Stimulated activated naive CD8-positive, alpha-beta T cell treated with anti-CD3 and anti-CD28 coated beads, Interleukin-15, Interleukin-2, amounts not matched to agents 100 U/mL and 50 U/mL, for 24 hours (primary cell): ENCODE results near the gene SORCS2.
"Not testable (repeated sequence)": the region's sequence is repeated elsewhere in the genome, so short reads cannot be mapped to it uniquely, and the experiment has no call there.

ENCODE experiments used
- ATAC-seq: fragments of 150-1000 bp; cut with Tn5 transposase; one replicate; pipeline ENCODE4 v1.10.0; 2021
- DNase-seq: peaks from one replicate; pipeline ENCODE4 v3.0.0; 2021

SORCS2 gene

DNA sequence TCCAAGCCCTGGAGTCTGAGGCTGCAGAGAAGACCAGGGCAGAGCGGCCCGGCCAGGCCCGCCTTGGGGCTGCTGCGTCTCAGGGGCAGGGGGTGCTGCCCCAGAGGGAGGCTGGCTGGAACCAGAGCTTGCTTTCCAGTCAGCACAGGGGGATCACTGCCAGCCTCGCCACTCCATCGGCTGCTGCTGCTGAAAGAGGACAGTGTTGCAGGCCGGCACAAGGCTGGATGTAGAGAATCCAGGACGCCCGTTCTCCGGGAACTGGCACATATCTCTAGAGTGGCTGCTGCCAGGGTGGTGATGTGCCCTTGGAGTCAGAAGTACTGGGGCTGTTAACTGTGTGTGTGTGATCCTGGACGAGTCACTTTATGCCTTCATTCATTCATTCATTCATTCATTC is 31.9 kb upstream of the SORCS2 start:
- DNase-seq (no peak), ATAC-seq (no peak)

DNA sequence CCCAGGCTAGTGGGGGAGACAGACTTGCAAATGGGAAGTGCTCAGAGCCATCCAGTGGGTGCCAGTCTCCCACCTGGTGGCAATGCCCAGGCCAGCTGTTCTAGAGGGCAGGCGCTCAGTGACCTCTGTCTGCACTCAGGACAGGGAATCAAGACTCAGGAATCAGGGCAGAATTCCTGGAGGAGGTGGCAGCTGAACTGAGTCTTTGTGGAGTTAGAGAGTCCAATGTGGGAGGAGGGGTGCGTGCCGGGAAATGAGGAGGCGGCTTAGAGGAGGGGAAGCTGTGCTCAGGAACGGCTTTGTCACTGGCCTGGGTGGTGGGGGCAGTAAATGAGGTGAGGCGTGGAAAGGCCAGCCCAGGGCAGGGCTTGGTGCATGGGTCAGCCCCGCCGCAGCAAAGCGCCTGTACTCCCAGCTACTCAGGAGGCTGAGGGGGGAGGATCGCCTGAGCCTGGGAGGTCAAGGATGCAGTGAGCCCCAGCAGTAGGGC is 31.3 kb upstream of the SORCS2 start:
- ATAC-seq: no peak
- no peak for DNase-seq

DNA sequence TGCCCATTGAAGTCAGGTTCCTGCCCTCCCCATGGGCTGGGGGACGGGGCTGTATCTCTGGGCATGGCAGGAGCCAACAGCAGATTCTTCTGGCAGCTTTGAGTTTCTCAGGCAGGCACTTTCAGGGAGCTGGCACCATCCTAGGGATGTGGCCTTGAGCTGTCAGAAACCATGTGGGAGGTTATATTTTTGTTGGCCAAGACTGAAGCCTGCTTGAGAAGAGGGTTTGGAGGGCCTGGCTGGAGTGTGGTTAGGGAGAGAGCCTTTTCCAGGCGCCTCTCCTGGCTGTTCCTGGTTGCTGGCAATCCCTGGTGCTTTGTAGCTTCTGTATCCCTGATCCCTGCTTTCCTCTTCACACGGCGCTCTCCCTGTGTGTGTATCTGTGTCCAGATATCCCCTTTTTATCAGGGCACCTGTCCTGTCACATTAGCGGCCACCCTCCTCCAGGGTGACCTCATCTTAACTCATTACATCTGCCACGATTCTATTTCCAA is 30.6 kb upstream of the SORCS2 start:
- ATAC-seq (no peak), DNase-seq (no peak)

DNA sequence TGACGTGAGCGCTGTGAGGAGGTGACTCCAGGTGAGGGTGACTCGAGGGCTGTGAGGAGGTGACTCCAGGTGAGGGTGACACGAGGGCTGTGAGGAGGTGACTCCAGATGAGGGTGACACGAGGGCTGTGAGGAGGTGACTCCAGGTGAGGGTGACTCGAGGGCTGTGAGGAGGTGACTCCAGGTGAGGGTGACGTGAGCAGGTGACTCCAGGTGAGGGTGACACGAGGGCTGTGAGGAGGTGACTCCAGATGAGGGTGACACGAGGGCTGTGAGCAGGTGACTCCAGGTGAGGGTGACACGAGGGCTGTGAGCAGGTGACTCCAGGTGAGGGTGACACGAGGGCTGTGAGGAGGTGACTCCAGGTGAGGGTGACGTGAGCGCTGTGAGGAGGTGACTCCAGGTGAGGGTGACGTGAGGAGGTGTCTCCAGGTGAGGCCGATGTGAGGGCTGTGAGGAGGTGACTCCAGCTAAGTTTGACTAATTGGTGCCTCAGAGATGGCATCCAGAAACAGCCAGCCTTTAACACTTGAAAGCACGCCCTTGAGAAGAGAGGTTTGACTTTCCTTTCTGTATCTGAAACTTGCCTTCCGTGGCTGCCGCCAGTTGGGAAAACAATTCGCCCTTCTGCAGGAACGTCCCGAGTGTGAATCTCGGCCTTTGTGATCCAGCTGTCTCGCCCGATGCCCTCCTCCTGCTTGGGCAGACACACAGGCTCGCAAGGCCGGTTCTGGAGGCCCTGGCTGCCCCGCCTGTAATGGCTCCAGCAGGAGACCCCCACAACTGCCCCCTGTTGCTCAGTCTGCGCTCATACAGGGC is 27.1 kb upstream of the SORCS2 start:
- not testable (repeated sequence) for ATAC-seq, DNase-seq

DNA sequence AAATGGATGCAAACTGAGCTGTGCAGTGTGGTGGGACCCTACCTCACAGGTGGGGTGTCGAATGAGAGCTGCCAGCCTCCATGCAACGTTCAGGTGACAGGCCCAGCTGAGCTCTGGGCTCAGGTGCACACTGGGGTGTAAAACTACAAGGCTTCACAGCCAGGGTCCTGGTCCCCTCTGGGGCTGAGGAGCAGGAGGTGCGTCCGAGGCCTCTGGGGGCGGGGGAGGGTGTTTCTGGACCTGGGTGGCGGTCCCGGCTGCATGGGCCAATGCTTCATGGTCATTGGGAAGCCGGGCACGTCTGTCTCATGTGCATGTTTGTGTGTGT is 26.5 kb upstream of the SORCS2 start:
- no peak for ATAC-seq
- no peak for DNase-seq

DNA sequence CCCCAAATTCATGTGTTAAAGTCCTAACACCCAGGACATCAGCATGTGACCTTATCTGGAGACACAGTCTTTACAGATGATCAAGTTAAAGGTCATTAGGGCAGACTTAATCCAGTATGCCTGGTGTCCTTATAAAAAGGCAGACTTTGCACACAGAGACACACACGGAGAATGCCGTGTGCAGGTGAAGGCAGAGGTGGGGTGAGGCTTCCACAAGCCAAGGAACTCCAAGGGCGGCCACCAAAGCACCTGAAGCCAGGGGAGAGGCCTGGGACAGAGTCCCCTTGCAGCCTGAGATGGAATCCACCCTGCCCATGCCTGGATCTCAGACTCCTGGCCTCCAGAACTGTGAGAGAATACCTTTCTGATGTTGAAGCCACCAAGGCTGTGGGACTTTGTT is 26.1 kb upstream of the SORCS2 start:
- DNase-seq: no peak
- ATAC-seq: no peak

DNA sequence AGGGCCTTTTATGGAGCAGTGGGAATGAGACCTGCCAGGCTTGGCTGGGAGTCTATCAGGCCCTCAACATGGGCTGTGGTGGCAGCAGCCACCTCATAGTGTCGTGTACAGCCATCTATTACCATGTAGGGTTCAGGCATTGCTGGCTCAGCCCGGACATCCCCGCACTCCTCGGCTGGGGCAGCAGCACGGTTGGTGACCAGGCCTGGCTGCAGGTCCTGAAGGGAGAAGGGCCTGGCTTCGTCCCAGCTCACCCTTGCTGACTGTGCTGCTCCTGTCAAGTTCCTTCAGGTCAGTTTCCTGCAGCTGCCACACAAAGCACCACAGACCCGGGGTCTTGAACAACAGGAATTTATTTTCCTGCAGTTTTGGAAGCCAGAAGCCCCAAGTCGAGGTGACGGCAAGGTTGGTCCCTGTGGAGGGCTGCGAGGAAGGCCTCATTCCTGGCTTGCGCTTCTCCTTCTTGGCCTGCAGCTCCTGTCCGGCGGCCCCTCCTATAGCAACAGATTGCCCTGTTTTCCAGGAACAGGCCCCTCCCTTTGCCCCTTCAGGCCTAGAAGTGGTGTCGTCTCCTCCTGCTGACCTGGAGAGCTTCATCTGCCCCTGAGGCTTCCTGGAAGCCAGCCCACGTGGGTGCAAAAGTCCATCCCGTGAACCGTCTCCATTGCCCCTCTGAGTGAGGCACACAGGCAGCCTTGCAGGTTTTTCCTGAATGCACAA is 25.2 kb upstream of the SORCS2 start:
- ATAC-seq (no peak), DNase-seq (no peak)

DNA sequence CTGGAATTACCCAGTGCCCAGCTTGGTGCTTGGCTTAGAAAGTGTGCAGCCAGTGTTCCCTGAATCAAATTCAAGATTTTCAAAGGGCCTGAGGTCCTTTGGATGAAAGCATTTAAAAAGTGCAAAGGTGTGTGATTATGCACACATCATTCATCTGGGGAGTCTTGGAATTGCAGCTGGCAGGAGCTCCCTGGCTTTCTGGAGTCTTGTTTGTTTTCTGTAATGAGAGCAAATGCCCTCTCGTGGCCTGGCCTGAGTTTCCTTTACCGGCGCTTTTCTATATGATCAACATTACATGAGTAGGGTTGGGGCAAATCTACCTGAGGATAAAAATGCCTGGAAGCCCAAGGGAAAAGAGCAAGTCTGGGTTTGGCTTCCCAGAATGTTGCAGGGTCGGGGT is 24.6 kb upstream of the SORCS2 start:
- ATAC-seq: no peak
- DNase-seq: no peak

DNA sequence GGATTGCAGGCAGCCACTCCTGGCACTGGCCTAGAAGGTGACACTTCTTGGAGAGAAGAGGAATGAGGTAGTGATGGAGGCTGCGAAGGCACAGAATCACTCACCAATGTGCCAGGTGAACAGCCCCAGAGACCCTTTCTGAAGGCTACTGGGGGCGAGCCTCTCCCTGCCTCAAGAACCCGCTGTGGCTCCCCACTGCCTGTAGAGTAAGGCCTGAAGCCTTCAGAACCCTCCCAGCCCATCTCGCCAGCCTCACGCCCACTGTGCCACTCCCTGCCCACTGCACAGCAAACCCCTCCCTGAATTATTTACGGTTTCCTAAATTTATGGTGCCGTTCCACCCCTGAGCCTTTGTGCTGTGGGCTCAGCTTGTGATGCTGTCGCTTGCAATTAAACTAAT is 24.2 kb upstream of the SORCS2 start:
- DNase-seq (no peak), ATAC-seq (no peak)

DNA sequence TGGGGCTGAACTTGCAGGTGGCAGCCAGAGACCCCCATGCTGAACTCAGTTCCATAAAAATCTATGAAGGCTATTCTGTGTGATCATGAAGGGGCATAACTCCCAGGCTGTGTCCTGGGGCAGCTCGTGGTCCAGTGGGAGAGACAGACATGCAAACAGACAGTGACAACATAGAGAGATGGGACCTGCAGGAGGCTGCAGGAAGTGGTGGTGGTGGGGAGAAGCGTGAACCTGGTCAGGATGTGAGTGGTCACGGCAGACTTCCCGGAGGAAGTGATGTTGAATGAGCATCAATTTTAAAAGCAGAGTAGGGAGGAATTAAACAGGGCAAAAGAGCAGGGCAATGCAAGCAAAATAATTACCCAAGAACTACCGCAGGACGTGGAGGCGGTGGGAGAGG is 23.2 kb upstream of the SORCS2 start:
- ATAC-seq (no peak), DNase-seq (no peak)

DNA sequence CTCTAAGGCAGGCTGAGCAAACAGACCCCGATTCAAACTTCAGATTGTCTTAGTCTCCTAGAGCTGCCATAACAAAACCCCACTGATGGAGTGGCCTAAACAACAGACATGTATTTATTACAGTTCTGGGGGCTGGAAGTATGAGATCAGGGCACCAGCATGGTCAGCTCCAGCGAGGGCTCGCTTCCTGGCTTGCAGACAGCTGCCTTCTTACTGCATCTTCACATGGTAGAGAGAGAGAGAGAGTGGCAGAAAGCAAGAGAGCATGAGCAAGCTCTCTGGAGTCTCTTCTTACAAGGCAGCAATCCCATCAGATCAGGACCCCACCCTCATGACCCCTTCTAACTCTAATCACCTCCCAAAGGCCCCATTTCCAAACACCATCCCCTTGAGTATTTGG is 22.3 kb upstream of the SORCS2 start:
- DNase-seq (no peak), ATAC-seq (no peak)

DNA sequence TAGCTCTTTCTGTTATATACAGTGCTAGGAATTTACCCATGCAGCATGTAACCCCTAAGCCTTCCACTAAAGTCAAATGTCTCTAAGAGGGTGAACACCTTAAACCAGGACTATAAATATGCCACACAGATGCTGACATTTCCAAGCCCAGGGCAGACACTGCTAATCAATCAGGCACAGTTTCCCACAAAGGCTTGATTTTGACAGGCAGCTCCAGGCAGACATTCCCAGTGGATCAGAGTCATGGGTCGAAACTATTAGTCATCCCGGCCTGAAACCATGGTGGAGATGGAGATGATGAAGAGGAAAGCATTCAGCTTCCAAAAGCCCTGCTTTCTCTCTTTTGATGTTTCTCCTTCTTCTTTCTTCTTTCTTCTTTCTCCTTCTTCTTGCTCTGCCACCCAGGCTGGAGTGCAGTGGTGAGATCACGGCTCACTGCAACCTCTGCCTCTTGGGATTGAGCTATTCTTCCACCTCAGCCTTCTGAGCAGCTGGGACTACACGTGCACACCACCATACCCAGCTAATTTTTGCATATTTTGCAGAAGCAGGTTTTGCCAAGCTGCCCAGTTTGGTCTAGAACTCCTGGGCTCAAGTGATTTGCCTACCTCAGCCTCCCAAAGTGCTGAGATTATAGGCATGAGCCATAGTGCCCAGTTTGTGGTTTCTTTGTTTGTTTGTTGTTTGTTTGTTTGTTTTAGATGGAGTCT is 21.0 kb upstream of the SORCS2 start:
- ATAC-seq: no peak
- DNase-seq: no peak

DNA sequence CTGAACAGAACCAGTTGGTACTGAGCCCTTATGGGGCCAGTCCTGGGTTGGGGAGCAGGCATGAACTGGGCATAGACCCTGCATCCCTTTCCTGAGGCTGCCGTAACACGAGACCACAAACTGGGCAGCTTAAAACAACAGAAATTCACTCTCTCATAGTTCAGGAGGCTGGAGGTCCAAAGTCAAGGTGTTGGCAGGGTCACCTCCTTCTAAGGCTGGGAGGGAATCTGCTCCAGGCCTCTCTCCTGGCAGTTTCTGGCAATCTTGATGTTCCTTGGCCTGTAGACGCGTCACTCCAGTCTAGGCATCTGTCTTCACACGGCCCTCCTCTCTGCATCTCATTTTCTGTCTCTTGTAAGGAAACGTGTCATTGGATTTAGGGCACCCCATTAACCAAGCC is 19.8 kb upstream of the SORCS2 start:
- no peak for DNase-seq
- ATAC-seq: no peak

DNA sequence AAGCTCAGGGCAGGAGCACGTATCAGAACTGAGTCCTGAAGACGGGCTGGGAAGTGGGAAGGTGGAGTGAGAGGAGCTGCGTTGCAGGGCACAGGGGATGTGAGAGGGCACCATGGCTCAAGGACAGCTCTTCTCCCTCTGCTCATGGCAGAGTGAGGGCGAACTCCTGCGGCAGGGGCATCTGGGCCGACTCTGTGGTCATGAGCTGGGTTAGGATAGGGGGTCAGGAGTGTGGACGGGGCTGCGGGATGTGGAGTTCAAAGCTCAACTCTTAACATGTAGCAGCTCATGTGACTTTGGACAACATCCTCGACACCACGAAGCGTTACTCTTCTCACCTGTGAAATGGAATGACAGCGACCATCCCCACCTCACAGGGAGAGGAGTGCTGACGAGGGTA is 19.4 kb upstream of the SORCS2 start:
- DNase-seq: no peak
- ATAC-seq: no peak

DNA sequence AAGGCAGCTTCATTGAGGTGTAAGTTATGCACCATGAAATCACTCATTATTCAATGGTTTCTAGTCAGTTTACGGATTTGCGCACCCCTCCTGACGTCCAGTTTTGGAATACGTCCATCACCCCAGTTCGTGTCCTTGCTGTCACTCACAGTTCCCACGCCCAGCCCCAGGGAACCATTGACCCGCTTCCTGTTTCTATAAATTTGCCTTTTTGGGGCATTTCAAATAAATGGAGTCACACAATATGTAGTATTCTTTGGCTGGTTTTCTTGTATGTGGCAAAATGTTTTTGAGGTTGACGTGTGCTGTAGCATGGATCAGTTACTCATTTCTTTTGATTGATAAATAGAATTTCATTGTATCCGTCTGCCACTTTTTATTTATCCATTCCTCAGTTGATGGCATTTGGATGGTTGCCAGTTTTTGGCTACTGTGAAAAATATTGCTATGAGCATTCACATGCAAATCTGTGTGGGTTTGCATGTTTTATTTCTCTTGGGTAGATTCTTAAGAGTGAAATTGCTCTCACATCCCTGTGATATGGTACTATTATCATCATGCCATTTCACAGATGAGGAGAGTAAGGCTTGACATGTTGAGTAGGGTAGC is 18.4 kb upstream of the SORCS2 start:
- DNase-seq (no peak), ATAC-seq (no peak)

DNA sequence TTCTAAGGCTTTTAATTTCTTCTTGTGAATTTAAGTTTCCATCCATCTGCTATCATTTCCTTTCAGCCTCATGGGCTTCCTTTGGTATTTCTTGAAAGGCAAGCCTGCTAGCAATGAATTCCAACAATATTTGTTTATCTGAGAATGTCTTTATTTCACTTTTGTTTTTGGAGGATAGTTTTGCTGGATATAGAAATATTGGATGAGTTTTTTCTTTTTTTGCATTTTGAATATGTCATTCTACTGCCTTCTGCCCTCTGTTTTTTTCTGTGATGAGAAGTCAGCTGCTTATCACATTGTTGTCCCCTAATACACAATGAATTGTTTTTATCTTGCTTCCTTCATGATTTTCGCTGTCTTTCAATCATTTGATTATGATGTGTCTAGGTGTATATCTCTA is 13.2 kb upstream of the SORCS2 start:
- ATAC-seq: no peak
- DNase-seq: no peak

DNA sequence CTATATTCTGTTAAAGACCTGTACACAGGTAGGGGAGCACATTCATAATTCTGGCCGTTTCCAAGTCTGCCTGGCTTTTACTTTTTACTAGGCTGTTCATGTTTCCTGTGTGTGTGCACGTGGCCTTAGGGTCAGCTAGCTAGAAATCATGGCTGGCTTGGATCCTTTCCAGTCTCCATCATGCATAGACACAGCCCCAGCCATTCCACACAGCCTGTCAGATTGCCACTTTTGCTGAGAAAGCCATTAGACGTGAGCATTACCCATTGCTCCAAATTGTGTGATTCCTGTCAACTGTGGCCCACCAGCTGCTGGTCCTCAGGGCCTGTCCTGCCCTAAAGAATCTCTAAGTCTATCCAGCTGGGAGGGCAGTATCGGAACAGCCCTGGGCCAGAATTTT is 11.4 kb upstream of the SORCS2 start:
- ATAC-seq: no peak
- no peak for DNase-seq

DNA sequence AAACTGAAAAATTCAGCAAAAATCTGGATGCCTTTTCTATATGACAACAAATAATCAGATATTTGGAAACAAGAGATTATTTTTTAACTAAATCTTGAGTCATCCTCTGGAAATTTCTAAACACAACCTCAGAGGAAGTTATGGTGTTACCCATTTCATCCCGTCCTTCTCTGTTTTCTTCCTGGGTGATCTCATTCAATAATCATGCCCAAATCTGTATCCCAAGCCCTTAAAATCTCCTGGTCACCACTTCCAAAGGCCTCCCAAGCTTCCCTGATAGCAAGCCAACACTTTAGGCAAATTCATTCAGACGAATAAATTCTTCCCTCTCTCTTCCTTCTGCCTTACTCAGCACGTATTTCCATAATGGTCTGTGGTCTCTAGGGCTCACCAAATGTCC is 9.7 kb upstream of the SORCS2 start:
- DNase-seq: no peak
- no peak for ATAC-seq

DNA sequence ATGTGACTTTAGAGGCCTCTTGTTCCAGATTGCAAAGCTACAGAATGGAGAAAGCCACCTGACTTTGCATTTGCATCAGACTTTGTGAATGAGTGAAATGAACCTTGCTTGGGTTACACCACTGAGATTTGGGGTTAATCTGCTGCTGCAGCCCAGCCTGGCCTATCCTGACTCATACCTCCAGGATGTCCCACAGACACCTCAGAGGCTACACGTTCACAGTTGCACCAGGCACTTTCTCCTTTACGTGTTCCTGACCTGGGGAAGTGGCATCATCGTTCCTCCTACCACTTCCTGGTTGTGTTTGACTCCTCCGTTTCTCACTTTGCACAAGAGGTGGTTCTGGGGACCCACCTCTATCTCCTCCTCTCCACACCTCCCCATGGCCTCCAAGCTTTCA is 9.2 kb upstream of the SORCS2 start:
- peak; percentile 21 for DNase-seq

DNA sequence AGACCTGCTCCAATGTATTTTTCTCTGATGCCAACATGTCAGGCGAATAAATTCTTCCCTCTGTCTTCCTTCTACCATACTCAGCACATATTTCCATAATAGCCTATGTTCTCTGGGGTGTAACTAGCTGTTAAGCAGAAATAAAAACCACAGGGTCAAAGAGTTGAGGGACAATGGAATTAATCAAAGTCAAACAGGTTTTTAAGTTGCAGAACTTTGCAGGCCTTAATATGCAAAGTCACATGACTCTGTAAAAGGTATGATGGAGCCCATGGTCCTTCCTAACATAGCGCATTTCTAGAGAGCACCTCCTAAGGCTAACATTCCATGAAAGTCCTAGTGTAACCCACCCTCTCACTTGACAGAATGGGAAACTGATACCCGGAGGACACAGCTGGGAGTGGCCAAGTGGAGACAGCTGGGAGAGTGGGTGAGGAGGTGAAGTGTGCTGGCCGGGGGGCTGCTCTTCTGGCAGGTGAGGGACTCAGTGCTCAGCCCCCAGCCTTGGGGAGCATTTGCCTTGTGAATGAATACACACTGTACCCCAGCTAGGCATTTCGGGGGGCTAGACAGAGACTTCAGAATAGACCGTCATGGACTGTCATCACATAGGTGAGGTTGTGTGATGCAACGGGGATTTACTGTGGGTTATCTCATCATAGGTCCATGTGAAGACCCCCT is 8.4 kb upstream of the SORCS2 start:
- no peak for DNase-seq
- no peak for ATAC-seq

More for the DNA sequence above, 9.2 kb upstream of the SORCS2 start:
- peak; percentile 92 for ATAC-seq

DNA sequence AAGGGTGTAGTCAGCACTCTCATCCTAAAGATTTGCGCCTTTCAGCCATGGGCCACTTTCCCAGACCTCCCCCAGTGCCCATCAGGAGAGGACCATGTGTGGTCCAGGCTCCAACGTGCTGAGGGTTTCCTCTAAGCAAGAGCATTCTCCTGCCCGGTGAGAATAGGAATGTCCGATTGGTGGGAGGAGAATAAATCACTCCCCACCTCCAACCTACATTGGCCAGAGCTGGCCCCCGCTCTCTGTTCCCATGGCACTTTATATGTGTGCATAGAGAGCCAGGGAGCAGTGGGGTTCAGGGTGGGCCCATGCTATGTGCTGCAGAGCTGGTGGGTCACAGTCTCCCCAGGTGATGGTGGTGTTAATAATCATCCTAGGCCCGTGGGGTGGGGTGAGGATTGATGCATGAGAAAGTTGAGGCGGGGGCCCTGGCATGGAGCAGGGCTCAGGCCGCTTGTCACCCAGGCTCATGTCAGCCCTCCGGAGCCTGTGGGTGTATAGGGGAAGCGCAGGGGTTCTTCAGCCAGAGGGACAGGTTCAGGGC is 6.8 kb upstream of the SORCS2 start:
- ATAC-seq (no peak), DNase-seq (no peak)

DNA sequence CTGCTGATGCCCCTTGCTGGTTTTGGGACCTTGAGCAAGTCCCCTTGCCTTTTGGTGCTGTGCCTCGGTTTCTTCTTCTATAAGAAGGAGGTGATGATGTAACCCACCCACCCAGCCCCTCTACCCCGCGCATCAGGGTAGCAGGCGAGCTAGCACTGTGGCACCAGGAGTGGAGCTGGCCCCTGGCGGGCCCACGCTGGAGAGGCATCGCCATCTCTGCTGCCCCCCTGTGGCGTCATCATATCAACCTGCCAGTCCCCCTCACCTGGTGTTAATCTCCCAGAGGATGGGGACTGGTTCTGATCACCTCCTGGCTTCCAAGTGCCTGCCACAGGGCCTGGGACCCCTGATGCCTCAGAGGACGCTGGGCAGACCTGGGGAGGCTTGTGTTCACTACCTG is 6.3 kb upstream of the SORCS2 start:
- ATAC-seq: no peak
- peak; percentile 25 for DNase-seq
